Stimulated activated CD4-positive, alpha-beta T cell treated with anti-CD3 and anti-CD28 coated beads, Interleukin-2, amount 100 ng/mL, for 4 hours (primary cell): Measurements from ENCODE around the gene RNF217.
"Not testable (repeated sequence)": the region's sequence is repeated elsewhere in the genome, so short reads cannot be mapped to it uniquely, and the experiment has no call there.

Source experiments
- DNase-seq: peaks from one replicate; pipeline ENCODE4 v3.0.0-alpha.2; 2020; ENCODE audit warnings: low read depth

Gene RNF217

GRCh38 chr6:124963416-124963785 lies 1.2 kb downstream of the RNF217 start:
- no peak for DNase-seq

GRCh38 chr6:124963831-124964763 lies 1.9 kb downstream of the RNF217 start:
- DNase-seq = no peak

GRCh38 chr6:124964764-124965105 lies 2.5 kb downstream of the RNF217 start:
- DNase-seq = no peak

- not testable (repeated sequence) for DNase-seq
Measured at GRCh38 chr6:124965424-124965850, 3.2 kb downstream of the RNF217 start.

- DNase-seq = no peak
Measured at GRCh38 chr6:124967444-124967843, 5.2 kb downstream of the RNF217 start.

- DNase-seq = no peak
Measured at GRCh38 chr6:124968401-124968800, 6.2 kb downstream of the RNF217 start.

- DNase-seq = no peak
Measured at GRCh38 chr6:124970243-124970642, 8.0 kb downstream of the RNF217 start.

- no peak for DNase-seq
Measured at GRCh38 chr6:124970763-124971162, 8.5 kb downstream of the RNF217 start.

- DNase-seq = no peak
Measured at GRCh38 chr6:124973780-124974179, 11.5 kb downstream of the RNF217 start.

GRCh38 chr6:124974771-124975377 lies 12.6 kb downstream of the RNF217 start:
- no peak for DNase-seq

GRCh38 chr6:124977067-124977908 lies 15.1 kb downstream of the RNF217 start:
- no peak for DNase-seq

GRCh38 chr6:124978451-124979293 lies 16.4 kb downstream of the RNF217 start:
- no peak for DNase-seq

- DNase-seq = no peak
Measured at GRCh38 chr6:124979294-124979678, 17.0 kb downstream of the RNF217 start.

- DNase-seq = no peak
Measured at GRCh38 chr6:124982669-124983068, 20.4 kb downstream of the RNF217 start.

- DNase-seq = no peak
Measured at GRCh38 chr6:124983383-124984083, 21.3 kb downstream of the RNF217 start.

- DNase-seq = no peak
Measured at GRCh38 chr6:124984668-124985338, 22.6 kb downstream of the RNF217 start.

- DNase-seq = no peak
Measured at GRCh38 chr6:124986164-124986563, 23.9 kb downstream of the RNF217 start.

GRCh38 chr6:124987291-124987690 lies 25.1 kb downstream of the RNF217 start:
- DNase-seq = no peak

- no peak for DNase-seq
Measured at GRCh38 chr6:124987999-124988591, 25.9 kb downstream of the RNF217 start.
